NCI-H2029 (cell line): ENCODE data around the gene FGFR2.
"Not testable (repeated sequence)": the region's sequence is repeated elsewhere in the genome, so short reads cannot be mapped to it uniquely, and the experiment has no call there.

Source experiments
- DNase-seq: peaks from one replicate; lab custom pipeline; 2025; lab: John Stamatoyannopoulos, UW

Gene FGFR2

GRCh38 chr10:121590772-121591171, 7.5 kb downstream of the FGFR2 start:
- DNase-seq: no peak

- DNase-seq: no peak
These were observed 8.7 kb downstream of the FGFR2 start for GRCh38 chr10:121589553-121589952.

- DNase-seq: no peak
These were observed 14.4 kb downstream of the FGFR2 start for GRCh38 chr10:121583857-121584256.

- DNase-seq: no peak
These were observed 15.0 kb downstream of the FGFR2 start for GRCh38 chr10:121583258-121583657.

- no peak for DNase-seq
These were observed 17.7 kb downstream of the FGFR2 start for GRCh38 chr10:121580276-121581116.

- no peak for DNase-seq
These were observed 18.6 kb downstream of the FGFR2 start for GRCh38 chr10:121579656-121580055.

GRCh38 chr10:121578965-121579364, 19.3 kb downstream of the FGFR2 start:
- DNase-seq: no peak

- no peak for DNase-seq
These were observed 19.9 kb downstream of the FGFR2 start for GRCh38 chr10:121578298-121578697.

- no peak for DNase-seq
These were observed 20.7 kb downstream of the FGFR2 start for GRCh38 chr10:121577568-121577967.

- no peak for DNase-seq
These were observed 22.1 kb downstream of the FGFR2 start for GRCh38 chr10:121576139-121576538.

GRCh38 chr10:121574519-121575166, 23.6 kb downstream of the FGFR2 start:
- DNase-seq: no peak

GRCh38 chr10:121573538-121573941, 24.7 kb downstream of the FGFR2 start:
- no peak for DNase-seq

GRCh38 chr10:121572859-121573537, 25.2 kb downstream of the FGFR2 start:
- DNase-seq: no peak

GRCh38 chr10:121570315-121570714, 27.9 kb downstream of the FGFR2 start:
- DNase-seq: no peak

- no peak for DNase-seq
These were observed 30.0 kb downstream of the FGFR2 start for GRCh38 chr10:121568275-121568674.

- DNase-seq: no peak
These were observed 30.7 kb downstream of the FGFR2 start for GRCh38 chr10:121567569-121567968.

- DNase-seq: no peak
These were observed 31.5 kb downstream of the FGFR2 start for GRCh38 chr10:121566755-121567154.

- no peak for DNase-seq
These were observed 38.8 kb downstream of the FGFR2 start for GRCh38 chr10:121559326-121560026.

- DNase-seq: no peak
These were observed 40.0 kb downstream of the FGFR2 start for GRCh38 chr10:121558238-121558637.

- no peak for DNase-seq
These were observed 41.2 kb downstream of the FGFR2 start for GRCh38 chr10:121556918-121557573.

GRCh38 chr10:121556455-121556854, 41.8 kb downstream of the FGFR2 start:
- DNase-seq: no peak

- DNase-seq: not testable (repeated sequence)
These were observed 43.3 kb downstream of the FGFR2 start for GRCh38 chr10:121554916-121555315.
